ENCODE measurements around the gene MKRN1. TPM values are rescaled to one million over a fixed set of nuclear protein-coding genes. Genes with fewer than 3 reads are reported as not detected.
"Not testable (repeated sequence)": the region's sequence is repeated elsewhere in the genome, so short reads cannot be mapped to it uniquely, and the experiment has no call there.

MKRN1 gene
- total RNA-seq: 65.5 TPM

- ATAC-seq: peak; percentile 98
Observed at GRCh38 chr7:140479062-140479738, at the start of gene MKRN1. Gene MKRN1, minus strand, starts transcription at chr7:140479505. Its CDS starts 161 bp downstream, at chr7:140479344.

- ATAC-seq: no peak
Observed at GRCh38 chr7:140526787-140527664, 47.7 kb upstream of the MKRN1 start.

DNA sequence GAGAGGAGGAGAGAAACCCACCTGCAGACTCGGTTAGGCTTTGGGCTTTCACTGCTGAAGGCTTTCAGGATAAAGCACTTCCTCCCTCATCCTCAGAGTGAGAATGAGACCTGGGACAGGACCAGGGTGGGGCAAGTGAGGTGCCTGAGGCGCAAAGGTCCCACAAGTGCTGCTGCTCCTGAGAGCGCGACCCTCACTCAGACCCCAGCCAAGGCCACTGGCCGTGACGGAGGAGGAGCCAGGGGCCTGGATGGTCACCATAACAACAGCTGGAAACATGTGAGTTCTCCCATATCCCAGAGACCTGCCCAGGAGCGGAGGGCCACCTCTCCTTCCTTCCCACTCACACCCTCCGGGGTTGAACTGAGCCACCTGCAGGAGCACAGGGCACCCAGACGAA is 46.9 kb upstream of the MKRN1 start:
- peak; percentile 8 for ATAC-seq

DNA sequence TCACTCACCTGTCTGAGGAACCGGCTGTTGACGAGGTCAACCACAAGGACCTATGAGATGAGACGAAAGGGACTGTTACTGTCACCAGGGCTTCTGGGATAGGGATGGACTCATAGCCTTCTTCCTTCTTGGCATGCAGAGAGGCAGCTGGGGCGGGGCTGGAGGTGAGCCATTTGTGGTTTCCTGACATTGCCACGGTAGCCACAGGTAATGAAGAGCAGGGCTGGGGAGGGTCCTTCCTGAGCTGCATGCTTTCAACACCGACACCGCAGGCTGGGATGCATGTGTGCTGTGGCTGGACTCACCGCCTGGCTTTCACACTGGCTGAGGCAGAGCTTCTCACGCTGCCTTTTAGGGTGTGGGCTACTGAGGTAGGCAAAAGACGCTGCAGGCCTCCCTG is 46.4 kb upstream of the MKRN1 start:
- peak; percentile 17 for ATAC-seq

DNA sequence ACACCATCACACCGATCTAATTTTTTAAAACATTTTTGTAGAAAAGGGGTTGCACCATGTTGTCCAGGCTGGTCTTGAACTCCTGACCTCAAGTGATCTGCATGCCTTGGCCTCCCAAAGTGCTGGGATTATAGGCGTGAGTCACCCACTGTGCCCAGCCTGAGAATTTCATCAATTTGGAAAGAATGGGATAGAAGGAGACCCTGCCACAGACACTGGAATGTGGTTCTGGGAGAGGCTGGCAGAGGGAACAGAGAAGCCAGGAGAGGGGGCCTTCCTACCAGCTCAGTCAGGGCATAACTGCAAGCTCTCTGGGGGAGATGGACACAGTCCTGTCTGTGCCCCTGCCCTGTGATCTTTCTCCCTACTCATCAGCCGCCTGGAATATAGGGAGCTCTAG is 42.1 kb upstream of the MKRN1 start:
- no peak for ATAC-seq

DNA sequence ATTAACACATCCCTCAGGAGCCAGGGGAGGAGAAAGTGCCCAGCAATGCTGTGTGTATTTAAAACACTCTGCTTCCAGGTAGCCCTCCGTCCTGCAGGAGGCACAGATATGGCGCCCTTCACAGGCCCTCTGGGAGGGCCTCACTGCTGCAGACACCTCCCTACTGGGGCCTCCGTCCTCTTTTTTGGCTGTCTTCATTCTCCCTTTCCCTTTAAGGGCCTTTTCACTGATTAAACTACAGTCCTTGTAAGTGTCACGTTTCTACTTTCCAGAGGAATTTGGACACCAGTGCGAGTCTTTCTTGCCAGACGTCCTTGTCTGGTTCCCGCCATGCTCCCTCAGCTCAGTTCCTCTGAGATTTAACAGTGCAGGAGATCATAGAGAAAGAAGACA is 39.7 kb upstream of the MKRN1 start:
- ATAC-seq: no peak

GRCh38 chr7:140518370-140519006 is 39.2 kb upstream of the MKRN1 start:
- ATAC-seq: no peak

DNA sequence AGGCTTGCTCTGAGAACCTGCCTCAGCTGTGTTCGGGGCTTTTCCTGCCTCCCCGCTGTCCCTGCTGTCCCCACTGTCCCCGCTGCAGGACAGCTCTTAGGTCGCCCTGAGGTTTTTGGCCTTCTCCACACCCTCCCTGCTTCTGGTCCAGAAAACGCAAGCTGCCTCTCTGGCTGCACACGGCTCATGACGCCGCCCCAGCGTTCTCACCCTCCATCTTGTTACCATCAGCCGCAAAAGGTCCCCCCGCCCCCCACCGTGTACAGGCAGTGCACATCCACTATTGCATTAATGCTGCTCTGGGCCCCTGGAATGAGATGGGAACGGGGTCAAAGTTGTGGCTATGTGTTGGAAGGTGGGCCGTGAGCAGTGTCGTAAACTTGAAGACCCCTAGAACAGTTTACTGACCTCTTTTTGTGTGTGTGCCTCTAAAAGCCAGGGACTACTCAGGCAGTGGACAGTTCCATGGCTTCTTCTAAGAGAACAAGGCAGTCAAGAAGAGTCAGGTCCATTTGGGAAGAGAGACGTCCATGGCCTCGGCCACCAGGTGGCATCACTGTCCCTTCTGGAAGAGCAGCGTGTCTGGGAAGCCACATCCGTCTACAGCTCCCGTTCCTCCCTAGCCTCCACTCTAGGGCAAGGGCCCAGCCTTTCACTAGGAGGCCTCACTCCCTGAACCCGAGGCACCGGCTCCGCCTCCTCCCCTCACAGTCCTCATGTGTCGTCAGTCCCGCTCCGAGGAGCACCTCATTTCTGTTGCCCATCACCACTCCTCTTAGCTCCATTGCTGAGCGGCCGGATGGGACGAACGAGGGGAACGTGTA is 38.5 kb upstream of the MKRN1 start:
- peak; percentile 95 for ATAC-seq

DNA sequence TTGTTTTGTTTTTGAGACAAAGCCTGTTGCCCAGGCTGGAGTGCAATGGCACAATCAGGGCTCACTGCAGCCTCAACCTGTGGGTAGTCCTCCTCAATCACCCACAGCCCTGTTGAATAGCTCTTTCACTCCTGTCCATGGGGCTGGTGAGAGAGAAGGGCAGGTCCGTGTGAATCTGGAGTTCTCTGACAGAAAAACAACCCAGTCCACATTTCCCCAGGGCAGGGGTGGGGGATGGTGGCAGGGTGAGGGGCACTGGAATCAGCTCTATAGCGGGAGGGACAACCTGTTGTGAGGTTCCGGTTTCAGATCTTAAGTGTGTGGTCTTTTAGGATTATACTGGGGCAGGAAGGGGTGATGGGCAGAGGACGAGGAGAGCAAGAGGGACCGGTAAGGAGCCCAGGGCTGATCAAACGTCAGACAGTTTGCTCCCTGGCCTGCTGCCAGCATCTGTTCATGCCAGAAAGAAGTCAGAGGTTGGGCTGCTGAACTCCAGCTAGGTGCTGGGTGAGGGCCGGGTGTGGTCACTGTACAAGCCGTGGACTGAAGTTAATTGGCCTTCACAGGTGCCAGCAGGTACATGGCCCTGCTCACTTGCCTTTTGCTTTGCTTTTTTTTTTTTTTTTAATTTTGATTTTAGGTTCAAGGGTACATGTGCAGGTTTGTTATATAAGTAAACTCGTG is 33.2 kb upstream of the MKRN1 start:
- peak; percentile 87 for ATAC-seq

- ATAC-seq: peak; percentile 53
Observed at GRCh38 chr7:140509789-140510188, 30.5 kb upstream of the MKRN1 start.

DNA sequence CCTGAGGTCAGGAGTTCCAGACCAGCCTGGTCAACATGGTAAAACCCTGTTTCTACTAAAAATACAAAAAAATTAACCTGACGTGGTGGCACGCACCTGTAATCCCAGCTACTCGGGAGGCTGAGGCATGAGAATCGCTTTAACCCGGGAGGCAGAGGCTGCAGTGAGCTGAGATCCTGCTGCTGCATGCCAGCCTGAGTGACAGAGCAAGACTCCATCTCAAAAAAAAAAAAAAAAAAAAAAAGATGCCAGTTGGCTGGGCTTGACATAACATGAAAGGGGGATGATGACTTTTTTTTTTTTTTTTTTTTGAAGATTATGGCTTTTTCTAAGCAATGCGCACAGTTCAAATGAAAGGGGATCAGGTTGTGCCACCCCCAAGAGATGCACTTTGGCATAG is 28.3 kb upstream of the MKRN1 start:
- ATAC-seq: not testable (repeated sequence)

GRCh38 chr7:140506788-140507464 is 27.6 kb upstream of the MKRN1 start:
- ATAC-seq: peak; percentile 31

- no peak for ATAC-seq
Observed at GRCh38 chr7:140501966-140502365, 22.7 kb upstream of the MKRN1 start.

DNA sequence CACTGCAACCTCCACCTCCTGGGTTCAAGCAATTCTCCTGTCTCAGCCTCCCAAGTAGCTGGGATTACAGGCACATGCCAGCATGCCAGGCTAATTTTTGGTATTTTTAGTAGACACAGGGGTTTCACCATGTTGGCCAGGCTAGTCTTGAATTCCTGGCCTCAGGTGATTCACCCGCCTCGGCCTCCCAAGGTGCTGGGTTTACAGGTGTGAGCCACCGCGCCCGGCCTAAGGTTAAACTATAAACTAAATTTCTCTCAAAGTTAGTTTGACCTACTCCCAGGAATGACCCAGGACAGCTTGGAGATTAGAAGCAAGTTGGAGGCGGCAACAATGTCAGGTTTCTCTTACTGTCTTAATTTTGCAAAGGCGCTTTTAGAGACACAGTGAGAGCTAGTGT is 18.5 kb upstream of the MKRN1 start:
- ATAC-seq: not testable (repeated sequence)

DNA sequence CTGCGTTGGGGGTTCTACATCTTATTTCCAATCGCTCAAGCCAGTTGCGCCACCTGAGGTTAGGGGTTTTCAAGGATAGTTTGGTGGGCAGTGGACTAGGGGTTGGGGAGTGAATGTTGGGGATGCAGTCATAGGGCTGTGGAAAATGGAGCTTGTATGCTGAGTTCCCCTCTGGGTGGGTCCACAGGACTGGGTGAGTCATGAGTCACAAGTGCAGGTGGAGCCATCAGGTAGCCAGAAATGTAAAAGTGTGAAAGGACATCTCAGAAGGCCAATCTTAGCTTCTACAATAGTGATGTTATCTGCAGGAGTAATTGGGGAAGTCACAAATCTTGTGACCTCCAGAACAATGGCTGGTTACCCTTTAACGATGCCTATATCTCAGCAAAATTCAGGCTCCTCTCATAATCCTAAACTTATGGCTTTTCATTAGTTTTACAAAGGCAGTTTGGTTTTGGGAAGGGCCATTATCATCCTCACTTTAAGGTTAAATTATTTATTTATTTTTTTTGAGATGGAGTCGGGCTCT is 18.0 kb upstream of the MKRN1 start:
- ATAC-seq: no peak

DNA sequence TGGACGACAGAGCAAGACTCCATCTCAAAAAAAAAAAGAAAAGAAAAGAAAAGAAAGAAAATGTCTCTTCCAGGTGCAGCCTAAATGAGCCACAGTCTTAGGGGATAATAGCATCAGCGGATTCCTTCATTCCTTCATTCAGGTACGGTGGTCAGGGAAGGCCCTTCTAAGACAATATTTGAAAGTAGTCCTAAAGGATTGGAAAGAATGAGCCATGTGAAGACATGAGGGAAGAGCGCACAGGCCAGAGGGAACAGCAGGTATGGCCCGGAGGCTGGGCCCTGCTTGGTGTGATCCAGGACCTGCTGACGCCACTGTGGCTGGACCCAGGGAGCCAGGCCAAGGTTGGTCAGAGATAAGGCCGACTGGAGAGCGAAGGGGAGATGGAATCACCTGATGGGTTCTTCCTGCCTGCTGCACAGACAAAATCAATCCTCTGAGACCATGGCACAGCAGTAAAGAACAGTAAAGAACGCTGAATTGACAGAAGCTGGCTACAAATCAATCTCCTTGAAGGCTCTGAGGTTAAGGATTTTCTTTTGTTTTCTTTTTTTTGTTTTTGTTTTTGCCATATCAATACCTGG is 16.3 kb upstream of the MKRN1 start:
- ATAC-seq: no peak

DNA sequence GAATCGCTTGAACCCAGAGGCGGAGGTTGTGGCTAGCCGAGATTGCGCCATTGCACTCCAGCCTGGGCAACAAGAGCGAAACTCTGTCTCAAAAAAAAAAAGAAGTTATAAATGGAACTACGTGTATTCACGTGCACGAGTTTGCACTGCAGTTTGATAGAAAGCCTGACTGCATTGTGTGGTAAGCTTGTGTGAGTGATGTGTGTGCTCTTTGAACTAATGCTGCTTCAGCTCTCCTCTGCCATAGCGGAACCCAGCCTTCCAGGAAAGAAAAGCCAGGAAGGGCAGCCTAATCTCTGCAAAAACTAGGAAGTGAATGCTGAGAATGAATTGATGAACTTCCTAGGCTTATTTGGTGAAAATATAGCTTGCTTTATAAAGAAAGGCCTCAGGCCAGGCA is 15.6 kb upstream of the MKRN1 start:
- no peak for ATAC-seq

DNA sequence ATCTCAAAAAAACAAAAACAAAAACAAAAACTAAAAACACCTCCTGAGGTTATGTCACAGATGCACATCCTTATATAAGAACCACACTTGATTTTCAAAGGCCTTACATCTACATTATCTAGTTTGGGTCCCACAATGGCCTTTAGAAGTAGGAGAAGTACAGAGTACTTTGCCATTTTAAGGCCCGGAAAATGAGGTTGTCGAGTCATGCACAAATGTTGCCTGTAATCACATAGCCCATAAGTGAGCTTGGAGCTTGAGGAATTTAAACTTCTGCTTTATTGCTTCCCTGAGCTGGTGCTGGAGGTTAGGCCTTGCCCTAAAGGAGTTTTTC is 9.7 kb upstream of the MKRN1 start:
- ATAC-seq: no peak

- ATAC-seq: peak; percentile 94
Observed at GRCh38 chr7:140485500-140486265, 6.4 kb upstream of the MKRN1 start.

DNA sequence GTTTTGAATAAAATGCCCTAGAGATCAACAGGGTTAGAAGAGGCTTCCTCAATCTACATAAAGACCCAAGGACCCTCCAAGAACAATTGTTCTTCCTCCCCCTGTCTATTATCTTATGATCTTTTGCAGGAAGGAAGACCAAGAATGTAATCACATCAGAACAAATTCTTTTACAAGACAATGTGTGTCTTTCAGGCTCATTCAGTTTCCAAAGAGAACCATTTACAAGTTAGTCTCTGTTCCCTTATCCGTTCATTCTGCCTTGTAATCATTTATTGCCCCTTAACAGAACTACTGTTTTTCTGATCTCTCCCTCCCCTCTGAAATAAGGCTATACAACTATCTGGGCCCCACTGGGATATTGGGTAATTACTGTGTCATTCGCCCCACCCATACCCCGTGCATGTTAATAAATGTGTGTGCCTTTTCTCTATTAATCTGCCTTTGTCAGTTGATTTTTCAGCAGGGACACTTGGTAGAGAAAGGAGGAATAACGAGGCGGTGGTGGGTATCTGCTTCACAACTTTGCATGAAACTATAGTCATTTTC is 5.7 kb upstream of the MKRN1 start:
- ATAC-seq: peak; percentile 34
